ENCODE results near the gene DTWD2.

DNA sequence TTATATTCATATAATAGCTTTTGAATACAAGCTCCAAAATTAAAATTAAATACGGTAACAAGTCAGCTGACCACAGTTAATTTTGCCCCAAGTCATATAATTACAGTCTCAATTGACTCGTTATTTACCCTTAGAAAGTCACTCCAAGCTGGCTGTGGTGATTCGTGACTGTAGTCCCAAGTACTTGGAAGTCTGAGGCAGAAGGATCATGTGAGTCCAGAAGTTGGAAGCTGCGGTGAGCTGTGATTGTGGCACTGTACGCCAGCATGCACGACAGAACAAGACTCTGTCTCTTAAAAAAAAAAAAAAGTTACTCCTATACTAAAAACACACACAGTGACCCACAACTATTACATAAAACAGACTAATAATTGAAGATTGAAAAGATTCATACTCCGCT, 31.6 kb upstream of the DTWD2 start:
- TF ChIP-seq, protein P1, sequence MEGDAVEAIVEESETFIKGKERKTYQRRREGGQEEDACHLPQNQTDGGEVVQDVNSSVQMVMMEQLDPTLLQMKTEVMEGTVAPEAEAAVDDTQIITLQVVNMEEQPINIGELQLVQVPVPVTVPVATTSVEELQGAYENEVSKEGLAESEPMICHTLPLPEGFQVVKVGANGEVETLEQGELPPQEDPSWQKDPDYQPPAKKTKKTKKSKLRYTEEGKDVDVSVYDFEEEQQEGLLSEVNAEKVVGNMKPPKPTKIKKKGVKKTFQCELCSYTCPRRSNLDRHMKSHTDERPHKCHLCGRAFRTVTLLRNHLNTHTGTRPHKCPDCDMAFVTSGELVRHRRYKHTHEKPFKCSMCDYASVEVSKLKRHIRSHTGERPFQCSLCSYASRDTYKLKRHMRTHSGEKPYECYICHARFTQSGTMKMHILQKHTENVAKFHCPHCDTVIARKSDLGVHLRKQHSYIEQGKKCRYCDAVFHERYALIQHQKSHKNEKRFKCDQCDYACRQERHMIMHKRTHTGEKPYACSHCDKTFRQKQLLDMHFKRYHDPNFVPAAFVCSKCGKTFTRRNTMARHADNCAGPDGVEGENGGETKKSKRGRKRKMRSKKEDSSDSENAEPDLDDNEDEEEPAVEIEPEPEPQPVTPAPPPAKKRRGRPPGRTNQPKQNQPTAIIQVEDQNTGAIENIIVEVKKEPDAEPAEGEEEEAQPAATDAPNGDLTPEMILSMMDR (IDR thresholded peaks at IDR 0.05) = no peak
- TF ChIP-seq POLR2A (IDR thresholded peaks at IDR 0.05) = no peak

Measured in right lobe of liver (tissue), 4 donors.